ENCODE measurements around the gene TNFRSF11A.

Gene TNFRSF11A

GRCh38 chr18:62324917-62325805, at the start of gene TNFRSF11A:
TNFRSF11A (plus strand) TSS chr18:62325310; CDS start chr18:62325353, 43 bp downstream.
- Mint-ChIP-seq H3K4me1 (peaks cover 36 to 41% of the 10 kb centered on the region in 2 donors), H3K4me3 (peak within 1 kb of the TSS; percentile 89), H3K9me3 (no peaks in the 10 kb centered on the region), H3K27me3 (peaks cover 29 to 59% of the 10 kb centered on the region in 2 donors), H3K27ac (peak within 1 kb of the TSS; percentile 89), H3K36me3 (peaks cover 3 to 5% of the 10 kb centered on the region in 2 donors)
- DNase-seq (peak; percentile 33), ATAC-seq (replicated peaks) (peak; percentile 72 to 83)

- Mint-ChIP-seq H3K9me3 (no peaks in the 10 kb centered on the region), H3K27me3 (no peaks in the 10 kb centered on the region), H3K4me3 (no peak overlapping the region), H3K27ac (no peak overlapping the region), H3K4me1 (peaks cover 7 to 9% of the 10 kb centered on the region in 2 donors), H3K36me3 (peaks cover 17 to 25% of the 10 kb centered on the region in 2 donors)
- no peak for DNase-seq
- ATAC-seq (replicated peaks), result no peak
Observed at GRCh38 chr18:62277045-62277444, 48.1 kb upstream of the TNFRSF11A start.

GRCh38 chr18:62279561-62279960, 45.5 kb upstream of the TNFRSF11A start:
- peaks cover 7 to 9% of the 10 kb centered on the region in 2 donors for H3K4me1 Mint-ChIP-seq
- H3K27ac Mint-ChIP-seq, result peak overlapping the region; percentile 62
- ATAC-seq (replicated peaks) (no peak), DNase-seq (no peak)
- no peak overlapping the region for H3K4me3 Mint-ChIP-seq
- H3K36me3 Mint-ChIP-seq, result peaks cover 29 to 38% of the 10 kb centered on the region in 2 donors
- no peaks in the 10 kb centered on the region for H3K9me3 Mint-ChIP-seq
- H3K27me3 Mint-ChIP-seq, result no peaks in the 10 kb centered on the region

- peaks cover 7 to 13% of the 10 kb centered on the region in 2 donors for H3K4me1 Mint-ChIP-seq
- ATAC-seq (replicated peaks) (no peak), DNase-seq (no peak)
Observed at GRCh38 chr18:62280058-62280457, 45.1 kb upstream of the TNFRSF11A start.

GRCh38 chr18:62280786-62281185, 44.3 kb upstream of the TNFRSF11A start:
- no peak for DNase-seq
- Mint-ChIP-seq H3K27ac (no peak overlapping the region), H3K27me3 (no peaks in the 10 kb centered on the region), H3K4me3 (no peak overlapping the region), H3K9me3 (peaks cover 0 to 2% of the 10 kb centered on the region in 2 donors), H3K4me1 (peaks cover 9 to 20% of the 10 kb centered on the region in 2 donors), H3K36me3 (peaks cover 39 to 48% of the 10 kb centered on the region in 2 donors)
- no peak for ATAC-seq (replicated peaks)

More at GRCh38 chr18:62280058-62280457, 45.1 kb upstream of the TNFRSF11A start:
- Mint-ChIP-seq H3K27me3 (no peaks in the 10 kb centered on the region), H3K9me3 (no peaks in the 10 kb centered on the region), H3K4me3 (no peak overlapping the region), H3K27ac (no peak overlapping the region), H3K36me3 (peaks cover 32 to 42% of the 10 kb centered on the region in 2 donors)

GRCh38 chr18:62281684-62282083, 43.4 kb upstream of the TNFRSF11A start:
- Mint-ChIP-seq H3K4me1 (peaks cover 9 to 26% of the 10 kb centered on the region in 2 donors), H3K36me3 (peaks cover 35 to 47% of the 10 kb centered on the region in 2 donors), H3K27me3 (no peaks in the 10 kb centered on the region), H3K27ac (no peak overlapping the region), H3K9me3 (peaks cover 0 to 2% of the 10 kb centered on the region in 2 donors), H3K4me3 (no peak overlapping the region)
- DNase-seq (no peak), ATAC-seq (replicated peaks) (no peak)

GRCh38 chr18:62282188-62282629, 42.9 kb upstream of the TNFRSF11A start:
- peaks cover 7 to 26% of the 10 kb centered on the region in 2 donors for H3K4me1 Mint-ChIP-seq
- no peak for DNase-seq
- peaks cover 32 to 43% of the 10 kb centered on the region in 2 donors for H3K36me3 Mint-ChIP-seq
- ATAC-seq (replicated peaks), result no peak
- no peak overlapping the region for H3K27ac Mint-ChIP-seq
- H3K4me3 Mint-ChIP-seq, result no peak overlapping the region
- peaks cover 0 to 2% of the 10 kb centered on the region in 2 donors for H3K9me3 Mint-ChIP-seq
- H3K27me3 Mint-ChIP-seq, result no peaks in the 10 kb centered on the region

- H3K9me3 Mint-ChIP-seq, result peaks cover 0 to 2% of the 10 kb centered on the region in 2 donors
- ATAC-seq (replicated peaks) (no peak), DNase-seq (no peak)
- peaks cover 17 to 50% of the 10 kb centered on the region in 2 donors for H3K4me1 Mint-ChIP-seq
- H3K4me3 Mint-ChIP-seq, result no peak overlapping the region
- peaks cover 32 to 43% of the 10 kb centered on the region in 2 donors for H3K36me3 Mint-ChIP-seq
- H3K27ac Mint-ChIP-seq, result no peak overlapping the region
- H3K27me3 Mint-ChIP-seq, result no peaks in the 10 kb centered on the region
Observed at GRCh38 chr18:62284637-62285036, 40.5 kb upstream of the TNFRSF11A start.

- Mint-ChIP-seq H3K27me3 (no peaks in the 10 kb centered on the region), H3K36me3 (peaks cover 32 to 41% of the 10 kb centered on the region in 2 donors), H3K9me3 (peaks cover 0 to 2% of the 10 kb centered on the region in 2 donors), H3K4me1 (peaks cover 19 to 53% of the 10 kb centered on the region in 2 donors), H3K27ac (peak overlapping the region; percentile 79), H3K4me3 (peak overlapping the region in 1 of 2 donors; percentile 42)
- DNase-seq (no peak), ATAC-seq (replicated peaks) (no peak)
Observed at GRCh38 chr18:62285281-62285680, 39.8 kb upstream of the TNFRSF11A start.

- Mint-ChIP-seq H3K27ac (peak overlapping the region; percentile 91), H3K9me3 (peaks cover 0 to 2% of the 10 kb centered on the region in 2 donors), H3K27me3 (no peaks in the 10 kb centered on the region), H3K4me1 (peaks cover 16 to 44% of the 10 kb centered on the region in 2 donors), H3K4me3 (peak overlapping the region; percentile 30 to 65), H3K36me3 (peaks cover 21 to 25% of the 10 kb centered on the region in 2 donors)
- DNase-seq (no peak), ATAC-seq (replicated peaks) (peak; percentile 62 to 71)
Observed at GRCh38 chr18:62287781-62288664, 37.1 kb upstream of the TNFRSF11A start.

GRCh38 chr18:62288665-62289008, 36.5 kb upstream of the TNFRSF11A start:
- Mint-ChIP-seq H3K9me3 (peaks cover 0 to 2% of the 10 kb centered on the region in 2 donors), H3K4me1 (peaks cover 16 to 44% of the 10 kb centered on the region in 2 donors), H3K27me3 (no peaks in the 10 kb centered on the region), H3K4me3 (peak overlapping the region; percentile 7 to 65), H3K27ac (no peak overlapping the region), H3K36me3 (peaks cover 16 to 20% of the 10 kb centered on the region in 2 donors)
- DNase-seq (no peak), ATAC-seq (replicated peaks) (peak; percentile 85 to 87)

- Mint-ChIP-seq H3K4me1 (peaks cover 16 to 44% of the 10 kb centered on the region in 2 donors), H3K9me3 (peaks cover 0 to 2% of the 10 kb centered on the region in 2 donors), H3K36me3 (peaks cover 14 to 22% of the 10 kb centered on the region in 2 donors), H3K4me3 (peak overlapping the region; percentile 62 to 72), H3K27ac (no peak overlapping the region), H3K27me3 (no peaks in the 10 kb centered on the region)
- ATAC-seq (replicated peaks) (peak; percentile 82 to 89), DNase-seq (no peak)
Observed at GRCh38 chr18:62289047-62289446, 36.1 kb upstream of the TNFRSF11A start.

- H3K4me1 Mint-ChIP-seq, result peaks cover 19 to 27% of the 10 kb centered on the region in 2 donors
- H3K27me3 Mint-ChIP-seq, result no peaks in the 10 kb centered on the region
- no peak for DNase-seq
Observed at GRCh38 chr18:62294073-62294472, 31.0 kb upstream of the TNFRSF11A start.

More at GRCh38 chr18:62294073-62294472, 31.0 kb upstream of the TNFRSF11A start:
- Mint-ChIP-seq H3K36me3 (peaks cover 14 to 32% of the 10 kb centered on the region in 2 donors), H3K27ac (no peak overlapping the region), H3K4me3 (no peak overlapping the region), H3K9me3 (peaks cover 0 to 2% of the 10 kb centered on the region in 2 donors)
- no peak for ATAC-seq (replicated peaks)
